Activated T-cell treated with anti-CD3 and anti-CD28 coated beads for 24 hours (primary cell): ENCODE results near the gene UBE2F.
"Not testable (repeated sequence)": the region's sequence is repeated elsewhere in the genome, so short reads cannot be mapped to it uniquely, and the experiment has no call there.

ENCODE experiments used
- DNase-seq: peaks from one replicate; pipeline ENCODE4 v3.0.0-alpha.2; 2020; ENCODE audit warnings: low read depth

The UBE2F gene

DNA sequence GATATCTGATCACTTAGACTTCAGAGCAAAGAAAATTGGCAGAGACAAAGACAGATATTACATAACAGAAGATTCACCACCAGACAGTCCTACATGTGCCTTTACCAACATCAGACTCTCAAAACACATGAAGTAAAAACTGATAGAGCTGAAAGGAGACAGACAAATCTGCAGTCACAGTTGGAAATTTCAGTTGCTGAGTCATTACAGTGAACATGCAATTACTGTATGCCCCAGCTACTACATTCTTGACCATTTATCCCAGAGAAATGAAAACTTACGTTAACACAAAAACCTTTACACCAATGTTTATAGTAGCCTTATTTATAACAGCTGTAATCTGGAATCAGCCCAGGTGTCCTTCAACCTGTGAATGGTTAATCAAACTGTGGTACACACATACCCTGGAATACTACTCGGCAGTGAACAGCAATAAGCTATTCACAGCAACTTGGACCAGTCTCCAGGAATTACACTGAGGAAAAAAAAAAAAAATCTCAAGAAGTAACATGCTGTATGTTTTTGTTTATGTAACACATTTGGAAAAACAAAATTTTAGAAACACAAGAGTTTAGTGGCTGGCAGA, 86.5 kb downstream of the UBE2F start:
- DNase-seq, result no peak

GRCh38 chr2:238055841-238056240, 89.0 kb downstream of the UBE2F start:
- DNase-seq, result no peak

DNA sequence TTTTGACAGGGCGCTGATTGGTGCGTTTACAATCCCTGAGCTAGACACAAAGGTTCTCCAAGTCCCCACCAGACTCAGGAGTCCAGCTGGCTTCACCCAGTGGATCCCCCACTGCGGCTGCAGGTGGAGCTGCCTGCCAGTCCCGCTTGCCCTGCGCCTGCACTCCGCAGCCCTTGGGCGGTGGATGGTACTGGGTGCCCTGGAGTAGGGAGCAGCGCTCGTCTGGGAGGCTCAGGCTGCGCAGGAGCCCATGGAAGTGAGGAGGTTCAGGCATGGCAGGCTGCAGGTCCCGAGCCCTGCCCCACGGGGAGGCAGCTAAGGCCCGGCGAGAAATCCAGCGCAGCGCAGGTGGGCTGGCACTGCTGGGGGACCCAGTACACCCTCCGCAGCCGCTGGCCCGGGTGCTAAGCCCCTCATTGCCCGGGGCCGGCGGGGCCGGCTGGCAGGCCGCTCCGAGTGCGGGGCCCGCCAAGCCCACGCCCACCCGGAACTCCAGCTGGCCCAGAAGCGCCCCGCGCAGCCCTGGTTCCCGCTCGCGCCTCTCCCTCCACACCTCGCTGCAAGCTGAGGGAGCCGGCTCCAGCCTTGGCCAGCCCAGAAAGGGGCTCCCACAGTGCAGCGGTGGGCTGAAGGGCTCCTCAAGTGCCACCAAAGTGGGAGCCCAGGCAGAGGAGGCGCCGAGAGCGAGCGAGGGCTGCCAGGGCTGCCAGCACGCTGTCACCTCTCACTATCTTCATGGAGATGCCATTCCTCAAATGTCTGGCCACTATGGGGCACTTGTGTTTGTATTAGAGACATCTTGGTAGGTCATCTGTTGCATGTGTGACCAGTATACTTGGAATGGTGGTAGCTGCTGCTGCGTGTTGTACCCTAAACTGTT, 91.1 kb downstream of the UBE2F start:
- not testable (repeated sequence) for DNase-seq

GRCh38 chr2:238059505-238059904, 92.7 kb downstream of the UBE2F start:
- no peak for DNase-seq

GRCh38 chr2:238060096-238060541, 93.3 kb downstream of the UBE2F start:
- DNase-seq, result no peak

- peak; percentile 95 for DNase-seq
Measured at GRCh38 chr2:238060542-238061314, 93.9 kb downstream of the UBE2F start, which contains the start of gene SCLY. Gene SCLY, plus strand, starts transcription at chr2:238061001. Its CDS starts 54 bp downstream, at chr2:238061055.

DNA sequence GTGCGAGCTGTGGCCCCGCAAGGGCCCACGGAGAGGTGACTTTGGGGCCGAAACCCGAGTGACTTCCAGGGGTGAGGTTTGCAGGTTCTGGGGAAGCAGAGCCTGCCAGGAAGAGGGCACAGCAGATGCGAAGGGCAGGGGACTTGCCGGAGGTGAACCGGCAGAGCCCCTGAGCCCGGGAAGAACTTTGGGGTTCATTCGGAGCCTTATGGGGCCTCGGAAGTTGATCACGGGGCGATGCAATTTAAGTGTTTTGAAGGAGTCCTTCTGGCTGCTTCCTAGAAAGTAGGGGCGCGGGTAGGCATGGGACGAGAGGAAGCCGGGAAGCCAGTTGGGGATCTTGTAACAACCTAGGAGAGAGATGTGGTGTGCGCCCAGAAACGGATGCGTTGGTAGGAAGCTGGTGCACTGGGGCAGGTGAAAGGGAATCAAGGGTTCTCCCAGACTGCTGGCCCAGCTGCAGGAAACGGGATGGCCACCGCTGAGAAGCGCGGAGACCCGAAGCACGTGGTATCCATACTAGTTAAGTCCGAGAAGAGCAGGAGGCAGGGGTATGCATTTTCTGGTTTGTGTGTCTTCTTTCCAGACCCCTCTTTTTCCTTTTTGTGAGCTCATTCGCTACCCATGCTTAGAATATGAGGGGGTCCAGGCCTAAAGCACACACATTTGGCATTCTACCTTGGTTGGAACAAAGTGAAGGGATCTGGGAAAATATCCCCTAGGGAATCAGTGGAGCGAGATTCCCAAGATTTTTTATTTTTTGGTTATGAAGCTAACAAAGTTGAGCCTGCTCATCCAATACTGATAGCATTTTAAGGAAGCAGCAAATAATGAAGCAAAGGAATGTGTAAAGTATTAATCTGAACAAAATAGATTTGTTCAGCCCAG, 94.7 kb downstream of the UBE2F start:
- DNase-seq, result peak; percentile 33

DNA sequence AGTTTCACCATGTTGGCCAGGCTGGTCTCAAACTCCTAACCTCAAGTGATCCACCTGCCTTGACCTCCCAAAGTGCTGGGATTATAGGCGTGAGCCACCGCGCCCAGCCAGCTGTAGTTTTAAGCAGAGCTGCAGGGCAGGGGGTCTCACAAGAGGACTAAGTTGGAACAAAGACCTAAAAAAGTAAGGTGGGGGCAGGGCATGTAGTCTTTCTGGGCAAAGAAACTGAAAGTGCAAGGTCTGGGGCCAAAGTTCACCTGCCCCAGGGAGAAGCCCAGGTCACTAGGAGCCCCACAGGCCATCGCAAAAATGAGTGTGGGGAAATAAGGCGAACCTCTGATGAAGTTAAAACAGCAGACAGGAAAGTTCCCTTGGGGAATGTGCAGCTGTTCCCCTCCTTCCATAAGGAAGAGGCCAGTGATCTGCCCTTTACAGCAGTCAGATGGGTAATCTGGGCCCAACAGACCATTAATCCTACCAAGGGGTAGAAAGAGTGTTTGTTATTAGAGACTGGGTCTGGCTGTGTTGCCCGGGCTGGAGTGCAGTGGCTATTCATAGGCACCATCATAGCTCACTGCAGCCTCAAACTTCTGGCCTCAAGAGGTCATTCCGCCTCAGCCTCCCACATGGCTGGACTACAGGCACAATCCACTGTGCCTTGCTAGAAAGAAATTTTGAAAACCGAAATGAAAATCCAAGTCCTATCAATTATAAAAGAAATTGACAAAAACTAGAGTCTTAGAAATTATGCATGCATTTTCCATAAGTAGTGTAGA, 96.8 kb downstream of the UBE2F start:
- DNase-seq, result no peak

DNA sequence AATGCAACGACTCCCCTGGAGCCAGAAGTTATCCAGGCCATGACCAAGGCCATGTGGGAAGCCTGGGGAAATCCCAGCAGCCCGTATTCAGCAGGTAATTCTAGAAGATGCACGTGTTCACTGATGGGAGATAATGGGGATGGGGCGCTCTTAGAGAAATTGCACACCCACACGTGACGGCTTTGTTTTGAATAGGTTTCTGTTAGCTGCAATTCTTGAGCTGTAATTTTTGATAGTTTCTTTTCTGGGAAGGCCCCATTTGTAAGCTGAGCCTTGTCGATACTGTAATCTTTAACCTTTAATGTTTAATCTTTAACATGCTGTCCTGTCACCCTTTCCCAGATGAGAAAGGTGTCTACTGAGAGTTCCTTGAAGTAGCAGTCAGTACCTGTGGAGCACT, 97.6 kb downstream of the UBE2F start:
- no peak for DNase-seq

- no peak for DNase-seq
Measured at GRCh38 chr2:238065071-238065846, 98.4 kb downstream of the UBE2F start.

GRCh38 chr2:238066218-238066617, 99.4 kb downstream of the UBE2F start:
- no peak for DNase-seq

DNA sequence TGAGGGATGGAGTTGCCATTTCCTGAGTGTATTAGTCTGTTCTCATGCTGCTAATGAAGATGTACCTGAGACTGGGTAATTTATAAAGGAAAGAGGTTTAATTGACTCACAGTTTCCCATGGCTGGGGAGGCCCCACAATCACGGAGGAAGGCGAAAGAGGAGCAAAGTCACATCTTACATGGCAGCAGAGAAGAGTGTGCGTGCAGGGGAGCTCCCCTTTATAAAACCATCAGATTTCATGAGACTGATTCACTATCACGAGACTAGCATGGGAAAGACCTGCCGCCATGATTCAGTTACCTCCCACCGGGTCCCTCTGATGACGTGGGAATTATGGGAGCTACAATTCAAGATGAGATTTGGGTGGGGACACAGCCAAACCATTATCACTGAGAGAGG, 99.9 kb downstream of the UBE2F start:
- DNase-seq, result peak; percentile 38

- DNase-seq, result no peak
Measured at GRCh38 chr2:238067939-238068338, 101.1 kb downstream of the UBE2F start.

DNA sequence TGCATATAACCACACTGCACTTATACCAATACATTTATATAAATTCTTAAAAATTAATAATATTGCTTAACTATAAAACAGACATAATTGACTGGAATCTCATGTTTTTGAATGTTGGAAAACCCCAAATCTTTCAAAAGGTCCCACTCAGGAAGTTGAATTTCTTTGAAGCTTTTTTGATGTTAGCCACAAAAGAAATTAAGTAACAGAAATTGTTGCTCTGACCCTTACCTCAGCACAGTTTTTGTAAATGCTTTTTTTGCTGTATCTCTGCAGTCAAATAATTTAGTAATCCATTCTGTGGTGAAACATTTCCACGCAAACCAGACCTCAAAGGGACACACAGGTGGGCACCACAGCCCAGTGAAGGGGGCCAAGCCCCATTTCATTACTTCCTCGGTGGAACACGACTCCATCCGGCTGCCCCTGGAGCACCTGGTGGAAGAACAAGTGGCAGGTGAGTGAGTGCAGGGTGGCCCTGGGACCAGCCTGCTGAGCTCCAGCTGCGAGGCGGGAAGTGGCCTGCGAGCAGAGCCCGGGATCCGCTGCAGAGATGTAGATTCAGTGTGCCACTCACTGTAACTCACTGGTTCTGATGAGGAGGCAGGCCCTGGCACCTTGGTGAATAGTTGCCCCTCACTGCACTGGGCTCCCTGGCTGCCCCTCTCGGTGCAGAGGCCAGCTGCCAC, 102.4 kb downstream of the UBE2F start:
- no peak for DNase-seq

DNA sequence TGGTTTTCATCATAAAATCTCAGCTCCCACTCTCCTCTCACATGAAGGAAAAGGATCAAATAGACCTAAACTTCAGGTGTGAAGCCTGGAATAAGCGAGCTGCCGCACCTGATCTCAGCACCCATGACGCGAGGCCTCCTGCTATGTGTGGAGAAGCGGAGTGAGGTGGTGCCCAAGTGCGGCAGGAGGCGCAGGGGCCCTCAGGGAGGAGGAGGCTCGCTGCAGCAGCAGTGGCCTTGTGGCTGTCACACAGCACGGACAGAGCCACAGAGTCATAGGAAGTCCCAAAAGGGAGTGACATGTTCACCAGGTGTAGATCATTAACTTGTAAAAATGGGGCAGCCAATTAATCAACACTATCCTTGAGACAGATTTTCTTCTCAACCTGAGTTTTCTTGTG, 103.1 kb downstream of the UBE2F start:
- DNase-seq, result no peak

DNA sequence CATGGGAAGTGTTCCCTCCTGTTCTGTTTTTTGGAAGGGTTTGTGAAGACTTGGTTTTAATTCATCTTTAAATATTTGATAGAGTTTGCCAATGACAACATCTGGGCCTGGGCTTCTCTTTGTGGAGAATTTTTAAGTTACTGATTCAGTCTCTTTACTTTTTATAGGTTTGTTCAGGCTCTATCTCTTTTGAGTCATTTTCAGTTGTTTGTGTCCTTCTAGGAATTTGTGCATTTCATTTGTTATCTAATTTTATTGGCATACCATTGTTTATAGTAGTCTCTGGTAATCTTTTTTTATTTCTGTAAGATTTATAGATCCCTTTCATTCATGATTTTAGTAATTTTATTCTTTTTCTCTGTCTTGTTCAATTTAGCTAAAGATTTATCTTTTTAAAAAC, 108.6 kb downstream of the UBE2F start:
- no peak for DNase-seq

DNA sequence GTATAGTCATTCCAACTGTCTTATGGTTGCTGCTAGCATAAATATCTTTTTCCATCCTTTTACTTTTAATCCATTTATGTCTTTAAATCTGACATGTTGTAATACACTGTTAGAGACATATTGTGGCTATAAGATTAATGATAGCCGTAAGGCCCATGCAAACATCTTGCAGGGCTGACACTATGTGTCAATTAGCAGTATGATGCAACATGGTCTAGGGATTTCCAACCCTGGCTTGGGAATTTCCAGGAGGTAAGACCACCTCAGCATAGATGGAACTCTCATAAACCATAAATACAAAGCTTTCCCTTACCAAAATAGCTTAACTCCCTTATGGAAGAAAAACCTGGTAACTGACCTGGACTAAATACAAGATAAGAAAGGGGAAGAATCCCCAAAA, 110.5 kb downstream of the UBE2F start:
- no peak for DNase-seq

DNA sequence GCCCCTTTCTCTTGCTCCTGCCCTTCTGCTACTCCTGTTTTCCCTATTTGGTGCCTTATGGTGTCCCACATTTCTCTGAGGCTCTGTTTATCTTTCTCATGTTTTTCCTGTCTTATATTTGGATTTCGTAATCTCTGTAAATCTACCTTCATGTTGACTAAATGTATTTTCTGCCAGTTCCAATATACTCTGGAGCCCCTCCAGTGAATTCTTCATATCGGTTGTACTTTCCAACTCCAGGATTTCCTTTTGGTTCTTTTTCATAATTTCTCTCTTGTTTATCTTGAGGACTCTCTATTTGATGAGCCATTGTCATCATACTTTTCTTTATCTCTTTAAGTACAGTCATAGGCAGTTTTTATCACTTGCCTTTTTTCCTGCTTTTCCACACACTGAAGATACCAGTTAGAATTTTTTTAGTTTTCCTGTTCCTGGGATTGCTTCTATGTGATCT, 113.1 kb downstream of the UBE2F start:
- no peak for DNase-seq

DNA sequence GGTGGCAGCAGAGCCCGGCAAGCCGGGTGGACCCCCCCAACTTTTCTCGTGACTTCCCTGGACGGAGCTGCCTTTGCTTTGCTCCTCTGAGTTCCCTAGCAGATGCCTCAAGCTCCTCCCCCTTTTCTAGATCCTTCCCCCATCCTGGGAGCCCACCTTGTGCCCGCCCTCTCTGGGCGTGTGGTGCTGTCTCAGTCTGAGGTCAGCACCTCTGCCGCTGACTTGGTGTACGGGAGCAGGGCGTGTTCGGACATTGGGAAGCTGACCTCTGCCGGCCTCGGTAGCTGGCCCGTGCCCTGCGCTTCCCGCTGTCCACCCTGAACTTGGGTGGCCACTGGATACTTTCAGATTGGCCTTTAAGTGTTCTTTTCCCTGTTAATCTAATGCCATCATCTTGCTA, 113.7 kb downstream of the UBE2F start:
- no peak for DNase-seq
